GM19351 (cell line): Measurements from ENCODE around the gene NCAPG.

Source experiments
- ATAC-seq: cut with Tn5 transposase; IDR thresholded peaks from one replicate; pipeline ENCODE4 v1.9.1; 2021; ENCODE audit warnings: mild to moderate bottlenecking, moderate library complexity; ENCODE audit not compliant: unreplicated experiment

Gene NCAPG

GRCh38 chr4:17810260-17811077 is at the start of gene NCAPG, which contains the start of gene DCAF16:
Gene NCAPG (plus strand): TSS chr4:17810979. CDS start chr4:17811078, 99 bp downstream.
Gene DCAF16 (minus strand): TSS chr4:17810757. CDS start chr4:17804141, 6,616 bp downstream.
- peak; percentile 84 for ATAC-seq

GRCh38 chr4:17761062-17761461 is 49.7 kb upstream of the NCAPG start:
- ATAC-seq = no peak

GRCh38 chr4:17762726-17763125 is 48.1 kb upstream of the NCAPG start:
- no peak for ATAC-seq

- no peak for ATAC-seq
Observed at GRCh38 chr4:17763416-17763815, 47.4 kb upstream of the NCAPG start.

- no peak for ATAC-seq
Observed at GRCh38 chr4:17763931-17764330, 46.8 kb upstream of the NCAPG start.

- ATAC-seq = no peak
Observed at GRCh38 chr4:17765514-17766286, 45.1 kb upstream of the NCAPG start.

GRCh38 chr4:17766826-17767458 is 43.8 kb upstream of the NCAPG start:
- no peak for ATAC-seq

GRCh38 chr4:17769406-17770174 is 41.2 kb upstream of the NCAPG start:
- no peak for ATAC-seq

GRCh38 chr4:17770845-17771244 is 39.9 kb upstream of the NCAPG start:
- no peak for ATAC-seq

GRCh38 chr4:17771284-17771908 is 39.4 kb upstream of the NCAPG start:
- no peak for ATAC-seq

- ATAC-seq = no peak
Observed at GRCh38 chr4:17773135-17773698, 37.6 kb upstream of the NCAPG start.

- ATAC-seq = no peak
Observed at GRCh38 chr4:17778431-17778830, 32.3 kb upstream of the NCAPG start.

- no peak for ATAC-seq
Observed at GRCh38 chr4:17780501-17781299, 30.1 kb upstream of the NCAPG start.

- no peak for ATAC-seq
Observed at GRCh38 chr4:17781300-17782287, 29.2 kb upstream of the NCAPG start, which contains the start of gene FAM184B. Gene FAM184B (minus strand): TSS chr4:17781621. CDS start chr4:17781299, 322 bp downstream.

GRCh38 chr4:17785858-17786257 is 24.9 kb upstream of the NCAPG start:
- ATAC-seq = no peak

- ATAC-seq = no peak
Observed at GRCh38 chr4:17786567-17786966, 24.2 kb upstream of the NCAPG start.

- ATAC-seq = no peak
Observed at GRCh38 chr4:17787315-17787714, 23.5 kb upstream of the NCAPG start.

- no peak for ATAC-seq
Observed at GRCh38 chr4:17788956-17789355, 21.8 kb upstream of the NCAPG start.
